A549 (cell line): ENCODE data around the gene IQCN. TPM values are rescaled to one million over a fixed set of nuclear protein-coding genes. Genes with fewer than 3 reads are reported as not detected.

Source experiments
- ATAC-seq, 2 experiments: fragments of 200-7000 bp in 1 of 2; fragments of >200 bp in 1 of 2; cut with Nextera tagmentation in 1 of 2; cut with Tn5 transposase in 1 of 2; 3 replicates each; pipeline versions ENCODE4 v1.8.0 to v1.9.1; 2018 to 2020; ENCODE audit warnings: mild to moderate bottlenecking in 1 of 2, moderate library complexity in 1 of 2
- CTCF ChIA-PET: fragments of 300-600 bp; sonication (Branson Sonifier 250); formaldehyde crosslinking; extraction: SDS; loops from one replicate; lab custom pipeline; 2021; ENCODE audit warnings: antibody characterized with exemption, inconsistent platforms; lab: Yijun Ruan, JAX
- POLR2A ChIA-PET: fragments of 350-600 bp; formaldehyde crosslinking; extraction: SDS; loops from one replicate; lab custom pipeline; 2021; ENCODE audit warnings: antibody characterized with exemption, inconsistent platforms; lab: Yijun Ruan, JAX
- DNase-seq, 2 experiments: peaks; one replicate each; pipeline versions ENCODE4 v3.0.0 to v3.0.0-alpha.2; 2011 to 2016; ENCODE audit warnings: low read depth in 1 of 2, low spot score in 1 of 2
- FAIRE-seq: peaks from 2 replicates; lab custom pipeline; 2011; peaks lifted over from hg19 to GRCh38; lab: Jason Lieb, UNC
- H3K27ac ChIP-seq, 2 experiments: fragments of >200 bp; sonication (Bioruptor Twin); formaldehyde crosslinking; 3 replicates each; pipeline ENCODE4 v1.5.1; 2016 to 2017
- H3K4me1 ChIP-seq: fragments of >200 bp; sonication (Bioruptor Twin); formaldehyde crosslinking; 3 replicates; pipeline ENCODE4 v1.6.1; 2016
- H3K4me2 ChIP-seq: fragments of >200 bp; sonication (Bioruptor Twin); formaldehyde crosslinking; 3 replicates; pipeline ENCODE4 v1.6.1; 2016
- H3K4me3 ChIP-seq: fragments of >200 bp; sonication (Bioruptor Twin); formaldehyde crosslinking; 3 replicates; pipeline ENCODE4 v1.5.1; 2016
- H3K9me3 ChIP-seq: fragments of >200 bp; sonication (Bioruptor Twin); formaldehyde crosslinking; 3 replicates; pipeline ENCODE4 v1.6.1; 2016
- EHF ChIP-seq: fragments of 250-450 bp; sonication (Bioruptor Pico); IDR thresholded peaks from 2 replicates; pipeline ENCODE4 v1.5.0; 2020; ENCODE audit warnings: mild to moderate bottlenecking
- EHMT2 ChIP-seq: fragments of 200-600 bp; sonication (generic); IDR thresholded peaks from 2 replicates; pipeline ENCODE4 v1.6.1; 2016; ENCODE audit warnings: antibody characterized with exemption, low read depth, mild to moderate bottlenecking, moderate library complexity
- HDAC2 ChIP-seq: fragments of 200-600 bp; sonication (generic); IDR thresholded peaks from 2 replicates; pipeline ENCODE4 v1.6.1; 2016
- HOXB13 ChIP-seq: fragments of 250-450 bp; sonication (Bioruptor Pico); IDR thresholded peaks from 2 replicates; pipeline ENCODE4 v1.5.0; 2020; ENCODE audit warnings: low read depth, mild to moderate bottlenecking, moderate library complexity
- JUNB ChIP-seq: fragments of >200 bp; sonication (Bioruptor Twin); formaldehyde crosslinking; IDR thresholded peaks from 2 replicates; pipeline ENCODE4 v1.6.1; 2016
- KDM1A ChIP-seq: fragments of 200-600 bp; sonication (generic); IDR thresholded peaks from 2 replicates; pipeline ENCODE4 v1.6.1; 2016; ENCODE audit warnings: low read depth, mild to moderate bottlenecking
- PHF8 ChIP-seq: fragments of 200-600 bp; sonication (generic); IDR thresholded peaks from 2 replicates; pipeline ENCODE4 v1.6.1; 2016; ENCODE audit warnings: low read depth, mild to moderate bottlenecking, antibody characterized with exemption, moderate library complexity, borderline replicate concordance
- POLR2A ChIP-seq: IDR thresholded peaks from 2 replicates; pipeline ENCODE4 v1.6.1; 2012; ENCODE audit warnings: mild to moderate bottlenecking, low read length
- RCOR1 ChIP-seq: fragments of 150-350 bp; IDR thresholded peaks from 2 replicates; pipeline ENCODE4 v1.6.1; 2014; ENCODE audit warnings: antibody characterized with exemption, low read length, low read depth
- TFCP2L1 ChIP-seq: fragments of 250-450 bp; sonication (Bioruptor Pico); IDR thresholded peaks from 2 replicates; pipeline ENCODE4 v1.5.0; 2021; ENCODE audit warnings: mild to moderate bottlenecking
- TP53 ChIP-seq: fragments of 250-450 bp; sonication (Bioruptor Pico); IDR thresholded peaks from 2 replicates; pipeline ENCODE4 v1.5.0; 2021; ENCODE audit warnings: mild to moderate bottlenecking, moderate library complexity
- WGBS: methylation state at CpG from one replicate; pipeline ENCODE4 v1.1.6; 2017; ENCODE audit errors: missing lambda C conversion rate; 5-methylcytosine and 5-hydroxymethylcytosine counted together
- polyA plus RNA-seq, 4 experiments: library from polyadenylated mRNA; depleted of rRNA in 3 of 4; stranded (reverse); fragments of >200 nt; fragmentation: RNase III in 1 of 4; extraction: RNeasy Plus Mini Kit Qiagen cat#74134 plus additional on column Dnase treatment in 1 of 4; gene quantifications; 2 replicates in 3 of 4; 3 replicates in 1 of 4; pipeline ENCODE4 v1.2.3, GENCODE V29; 2011 to 2017
- TF ChIP-seq, protein P1 (sequence below): fragments of 450-650 bp; IDR thresholded peaks from 2 replicates; pipeline ENCODE4 v1.6.1; 2014; ENCODE audit warnings: antibody characterized with exemption
- TF ChIP-seq, protein P2 (sequence below): fragments of >200 bp; sonication (Bioruptor Twin); formaldehyde crosslinking; IDR thresholded peaks from 3 replicates; pipeline ENCODE4 v1.5.1; 2016

Gene IQCN
- polyA plus RNA-seq, 2 of the 4 experiments (the other 2 are of a cell fraction) = 0.34 to 0.50 TPM

DNA sequence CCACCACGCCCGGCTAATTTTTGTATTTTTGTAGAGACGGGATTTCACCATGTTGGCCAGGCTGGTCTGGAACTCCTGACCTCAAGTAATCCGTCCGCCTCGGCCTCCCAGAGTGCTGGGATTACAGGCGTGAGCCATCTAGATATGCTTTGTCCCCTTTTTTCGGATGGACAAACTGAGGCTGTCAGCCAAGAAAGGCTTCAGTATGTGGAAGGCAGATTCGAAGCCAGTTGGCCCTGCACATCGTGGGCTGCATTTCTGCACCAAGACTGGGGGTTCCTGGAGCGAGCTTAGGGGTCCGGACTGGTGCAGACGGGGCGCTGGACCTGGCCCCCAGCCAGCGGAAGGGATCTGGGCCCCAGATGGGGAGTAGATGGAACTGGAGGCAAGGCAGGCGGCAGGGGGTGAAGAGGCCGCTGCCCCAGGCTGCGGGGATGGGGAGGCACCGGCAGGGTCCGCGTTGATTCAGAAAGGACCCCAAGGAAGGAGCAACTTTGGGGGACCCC is 16.8 kb upstream of the IQCN start:
- ATAC-seq (no peak), FAIRE-seq (no peak), DNase-seq (no peak)
- Histone ChIP-seq H3K27ac (peak overlapping the region; percentile 99 to 100), H3K4me1 (peaks cover 30% of the 10 kb centered on the region), H3K4me3 (peak overlapping the region; percentile 56), H3K9me3 (no peaks in the 10 kb centered on the region), H3K4me2 (peak overlapping the region; percentile 92)
- CTCF ChIA-PET = interaction anchor here (6.5 kb wide), 1 partner anchor 12 kb away, joined by 57 read pairs; the partner anchor contains the start of gene JUND
- TF ChIP-seq PHF8 (no peak), KDM1A (peak; percentile 32; the same call in 1 of the 2 replicates), HDAC2 (0 out of 2 replicates have a peak, but pooled peaks have one; percentile 60), HOXB13 (CRISPR knock-in tag) (0 out of 2 replicates have a peak, but pooled peaks have one; percentile 43), EHMT2 (no peak), EHF (CRISPR knock-in tag) (no peak)
- TF ChIP-seq, protein P1, sequence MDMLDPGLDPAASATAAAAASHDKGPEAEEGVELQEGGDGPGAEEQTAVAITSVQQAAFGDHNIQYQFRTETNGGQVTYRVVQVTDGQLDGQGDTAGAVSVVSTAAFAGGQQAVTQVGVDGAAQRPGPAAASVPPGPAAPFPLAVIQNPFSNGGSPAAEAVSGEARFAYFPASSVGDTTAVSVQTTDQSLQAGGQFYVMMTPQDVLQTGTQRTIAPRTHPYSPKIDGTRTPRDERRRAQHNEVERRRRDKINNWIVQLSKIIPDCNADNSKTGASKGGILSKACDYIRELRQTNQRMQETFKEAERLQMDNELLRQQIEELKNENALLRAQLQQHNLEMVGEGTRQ = no peak
- WGBS = 79% methylated on average over 19 of the region's 21 CpGs
- POLR2A ChIA-PET = interaction anchor here (2.5 to 3.0 kb wide), 3 partner anchors 10 to 31 kb away, joined by 48 to 235 read pairs (median 51); partner anchors contain the start of genes JUND and LSM4

DNA sequence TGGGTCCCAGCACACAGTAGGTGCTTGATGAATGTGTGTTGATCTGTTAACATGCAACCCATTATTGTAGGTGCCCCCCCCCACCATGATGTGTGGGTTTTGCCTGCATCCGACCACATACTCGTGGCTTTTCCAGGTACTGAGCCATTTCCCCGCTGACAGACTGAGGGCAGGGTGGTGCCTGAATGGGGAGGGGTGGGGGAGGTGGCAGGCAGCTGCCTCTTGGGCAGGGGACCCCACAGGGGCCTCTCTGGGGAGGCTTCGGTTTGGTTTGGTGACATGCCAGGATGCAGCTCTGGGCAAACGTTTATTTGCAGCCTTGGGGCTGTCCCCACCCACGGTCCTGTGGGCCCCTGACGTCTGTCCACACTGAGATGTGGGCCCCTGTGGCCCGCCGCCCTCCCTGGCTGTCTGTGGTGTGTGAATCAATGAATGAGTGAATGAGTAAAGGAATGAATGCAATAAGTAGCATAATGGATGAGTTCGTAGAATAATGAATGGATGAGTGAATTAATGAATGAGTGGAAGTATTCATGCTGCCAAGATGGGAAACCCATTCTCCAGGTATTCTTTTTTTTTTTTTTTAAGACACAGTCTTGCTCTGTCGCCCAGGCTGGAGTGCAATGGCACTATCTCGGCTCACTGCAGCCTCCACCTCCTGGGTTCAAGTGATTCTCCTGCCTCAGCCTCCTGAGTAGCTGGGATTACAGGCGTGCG is 16.2 kb upstream of the IQCN start:
- no peaks in the 10 kb centered on the region for H3K9me3 ChIP-seq
- CTCF ChIA-PET = interaction anchor here (6.5 kb wide), 1 partner anchor 11 kb away, joined by 57 read pairs; the partner anchor contains the start of gene JUND
- H3K27ac ChIP-seq = peak overlapping the region; percentile 99 to 100
- ATAC-seq = no peak
- peak overlapping the region; percentile 92 for H3K4me2 ChIP-seq
- WGBS = 75% methylated on average over 8 of the region's 14 CpGs
- no peak for FAIRE-seq
- POLR2A ChIA-PET = interaction anchor here (1.1 kb wide), 1 partner anchor 10 kb away, joined by 4 read pairs; no protein-coding TSS in a partner anchor
- no peak for DNase-seq
- no peak for TF ChIP-seq JUNB
- TF ChIP-seq, protein P2, sequence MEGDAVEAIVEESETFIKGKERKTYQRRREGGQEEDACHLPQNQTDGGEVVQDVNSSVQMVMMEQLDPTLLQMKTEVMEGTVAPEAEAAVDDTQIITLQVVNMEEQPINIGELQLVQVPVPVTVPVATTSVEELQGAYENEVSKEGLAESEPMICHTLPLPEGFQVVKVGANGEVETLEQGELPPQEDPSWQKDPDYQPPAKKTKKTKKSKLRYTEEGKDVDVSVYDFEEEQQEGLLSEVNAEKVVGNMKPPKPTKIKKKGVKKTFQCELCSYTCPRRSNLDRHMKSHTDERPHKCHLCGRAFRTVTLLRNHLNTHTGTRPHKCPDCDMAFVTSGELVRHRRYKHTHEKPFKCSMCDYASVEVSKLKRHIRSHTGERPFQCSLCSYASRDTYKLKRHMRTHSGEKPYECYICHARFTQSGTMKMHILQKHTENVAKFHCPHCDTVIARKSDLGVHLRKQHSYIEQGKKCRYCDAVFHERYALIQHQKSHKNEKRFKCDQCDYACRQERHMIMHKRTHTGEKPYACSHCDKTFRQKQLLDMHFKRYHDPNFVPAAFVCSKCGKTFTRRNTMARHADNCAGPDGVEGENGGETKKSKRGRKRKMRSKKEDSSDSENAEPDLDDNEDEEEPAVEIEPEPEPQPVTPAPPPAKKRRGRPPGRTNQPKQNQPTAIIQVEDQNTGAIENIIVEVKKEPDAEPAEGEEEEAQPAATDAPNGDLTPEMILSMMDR = no peak
- TF ChIP-seq EHF (CRISPR knock-in tag) = no peak
- TF ChIP-seq RCOR1 = no peak
- no peak overlapping the region; the same call in 2 of the 3 replicates for H3K4me3 ChIP-seq
- H3K4me1 ChIP-seq = peaks cover 30% of the 10 kb centered on the region

DNA sequence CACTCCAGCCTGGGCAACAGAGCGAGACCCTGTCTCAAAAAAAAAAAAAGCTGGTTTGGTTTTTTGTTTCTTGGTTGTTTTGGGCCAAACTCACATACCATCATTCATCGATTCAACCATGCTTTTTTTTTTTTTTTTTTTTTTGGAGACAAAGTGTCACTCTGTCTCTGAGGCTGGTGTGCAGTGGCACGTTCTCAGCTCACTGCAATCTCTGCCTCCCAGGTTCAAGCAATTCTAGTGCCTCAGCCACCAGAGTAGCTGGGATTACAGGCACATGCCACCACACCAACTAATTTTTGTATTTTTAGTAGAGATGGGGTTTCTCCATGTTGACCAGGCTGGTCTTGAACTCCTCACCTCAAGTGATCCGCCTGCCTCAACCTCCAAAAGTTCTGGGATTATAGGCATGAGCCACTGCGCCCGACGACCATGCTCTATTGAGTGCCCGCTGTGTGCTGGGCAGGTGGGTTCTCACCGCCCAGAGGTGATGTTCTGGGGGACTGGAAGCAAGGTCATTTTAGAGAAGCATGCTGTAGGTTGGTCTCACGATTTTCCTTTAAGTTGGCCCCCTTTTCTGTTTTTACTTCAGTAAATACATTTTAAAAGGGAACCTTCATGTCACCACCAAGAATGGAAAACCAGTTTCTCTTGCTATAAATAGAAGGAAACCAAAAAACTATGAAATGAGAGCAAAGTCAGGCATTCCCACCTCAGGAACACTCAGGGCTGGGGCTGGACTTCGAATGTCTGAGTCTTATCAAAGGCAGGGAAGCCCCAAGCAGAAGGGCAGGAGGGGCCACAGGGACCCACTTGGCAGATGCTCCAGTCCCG is 15.4 kb upstream of the IQCN start:
- no peak for ATAC-seq
- FAIRE-seq = no peak
- Histone ChIP-seq H3K27ac (peak overlapping the region; percentile 99 to 100), H3K4me1 (peaks cover 30% of the 10 kb centered on the region), H3K4me3 (no peak overlapping the region), H3K9me3 (no peaks in the 10 kb centered on the region), H3K4me2 (peak overlapping the region; percentile 92)
- WGBS = 81% methylated on average over 12 of the region's 12 CpGs
- POLR2A ChIA-PET = interaction anchor here (1.1 to 1.3 kb wide), 2 partner anchors 9 to 15 kb away, joined by 3 to 4 read pairs; no protein-coding TSS in a partner anchor
- TF ChIP-seq TFCP2L1 (CRISPR knock-in tag) = no peak
- no peak for TF ChIP-seq POLR2A
- TF ChIP-seq TP53 (CRISPR knock-in tag) = no peak
- CTCF ChIA-PET = interaction anchor here (6.5 kb wide), 1 partner anchor 11 kb away, joined by 57 read pairs; the partner anchor contains the start of gene JUND
- DNase-seq = no peak
